OCI-LY7 (cell line): Measurements from ENCODE around the gene WT1. TPM values are rescaled to one million over a fixed set of nuclear protein-coding genes. Genes with fewer than 3 reads are reported as not detected.

Experiments used
- BruUV-seq: library from RNA; stranded (reverse); fragments of 400-500 nt; replicated peaks from 2 replicates; lab custom pipeline; 2021; lab: Mats Ljungman, UMichigan
- CTCF ChIA-PET: fragments of 300-600 bp; sonication (Branson Sonifier 250); formaldehyde crosslinking; loops from one replicate; lab custom pipeline; 2022; ENCODE audit warnings: antibody characterized with exemption; ENCODE audit not compliant: unreplicated experiment; lab: Charles Lee
- POLR2A ChIA-PET: fragments of 300-600 bp; sonication (Branson Sonifier 250); formaldehyde crosslinking; loops from one replicate; lab custom pipeline; 2022; ENCODE audit warnings: antibody characterized with exemption; lab: Charles Lee
- DNase-seq: peaks from one replicate; pipeline ENCODE4 v3.0.0-alpha.2; 2015; ENCODE audit warnings: low spot score
- H2AFZ ChIP-seq: fragments of 200-600 bp; sonication (generic), shearing (Covaris generic); 2 replicates; pipeline ENCODE4 v1.6.1; 2014; ENCODE audit warnings: mild to moderate bottlenecking, antibody characterized with exemption, low read length, moderate library complexity
- H3K27ac ChIP-seq: fragments of 200-600 bp; sonication (generic); 2 replicates; pipeline ENCODE4 v1.5.1; 2014; ENCODE audit warnings: mixed run types, low read depth, mild to moderate bottlenecking, moderate library complexity, low read length, inconsistent platforms; ENCODE audit not compliant: poor library complexity, severe bottlenecking
- H3K36me3 ChIP-seq: fragments of 200-600 bp; sonication (generic); 2 replicates; pipeline ENCODE4 v1.6.1; 2014; ENCODE audit warnings: mild to moderate bottlenecking, antibody characterized with exemption, low read length, moderate library complexity, mixed read lengths; ENCODE audit not compliant: insufficient read depth
- H3K4me1 ChIP-seq: fragments of 200-600 bp; sonication (generic); 2 replicates; pipeline ENCODE4 v1.5.1; 2014; ENCODE audit warnings: mild to moderate bottlenecking, low read length; ENCODE audit not compliant: insufficient read depth, poor library complexity, severe bottlenecking
- H3K4me2 ChIP-seq: fragments of 200-600 bp; sonication (generic); 2 replicates; pipeline ENCODE4 v1.6.1; 2014; ENCODE audit warnings: mild to moderate bottlenecking, low read length
- H3K4me3 ChIP-seq: fragments of 200-600 bp; sonication (generic); 2 replicates; pipeline ENCODE4 v1.5.1; 2014; ENCODE audit warnings: mild to moderate bottlenecking, low read depth, low read length; ENCODE audit not compliant: poor library complexity, severe bottlenecking
- H3K79me2 ChIP-seq: fragments of 200-600 bp; sonication (generic); 2 replicates; pipeline ENCODE4 v1.6.1; 2016; ENCODE audit warnings: low read depth, mild to moderate bottlenecking, low read length, moderate library complexity, mixed read lengths; ENCODE audit not compliant: insufficient read depth
- H3K9me2 ChIP-seq: fragments of 200-600 bp; sonication (generic); 2 replicates; pipeline ENCODE4 v1.6.1; 2016; ENCODE audit warnings: mild to moderate bottlenecking, low read length, mixed read lengths; ENCODE audit not compliant: insufficient read depth
- H3K9me3 ChIP-seq: fragments of 200-600 bp; sonication (generic); 2 replicates; pipeline ENCODE4 v1.6.1; 2014; ENCODE audit warnings: mild to moderate bottlenecking, mixed run types, low read length, mixed read lengths
- H4K20me1 ChIP-seq: fragments of 200-600 bp; sonication (generic); 2 replicates; pipeline ENCODE4 v1.6.1; 2014; ENCODE audit warnings: mild to moderate bottlenecking, antibody characterized with exemption, low read length, moderate library complexity, mixed read lengths; ENCODE audit not compliant: insufficient read depth
- EZH2phosphoT487 ChIP-seq: fragments of 200-600 bp; sonication (generic); IDR thresholded peaks from 2 replicates; pipeline ENCODE4 v1.6.1; 2018; ENCODE audit warnings: low read depth, borderline replicate concordance, mild to moderate bottlenecking, mixed run types, antibody characterized with exemption, low read length, moderate library complexity, mixed read lengths
- intact Hi-C: fragments of 100-400 bp; cut with micrococcal nuclease; formaldehyde crosslinking; loops from one replicate; pipeline ENCODE4 v1.10.0; 2022; ENCODE audit not compliant: unreplicated experiment
- total RNA-seq, 2 experiments: library from RNA; depleted of rRNA in 1 of 2; stranded (reverse); fragments of >200 nt in 1 of 2; shearing (Covaris generic) in 1 of 2; gene quantifications; 2 replicates each; pipeline ENCODE4 v1.2.3, GENCODE V29; 2014 to 2022
- TF ChIP-seq, protein P1 (sequence below): fragments of 200-600 bp; sonication (generic); conservative IDR thresholded peaks from 2 replicates; pipeline ENCODE4 v1.5.1; 2014; ENCODE audit warnings: mild to moderate bottlenecking, antibody characterized with exemption, low read length, moderate library complexity, mixed read lengths

WT1 gene
- total RNA-seq, 2 experiments from 2014 or later: not detected

- POLR2A ChIA-PET: interaction anchor here (0.7 kb wide), 2 partner anchors 138 to 1326 kb away, joined by 3 to 4 read pairs; no protein-coding TSS in a partner anchor
- H3K4me2 ChIP-seq: no peak overlapping the region
- BruUV-seq: no TSS peak
- intact Hi-C loops: no loop called here
- H4K20me1 ChIP-seq: no peaks in the 10 kb centered on the region
- no peak for DNase-seq
- TF ChIP-seq, protein P1, sequence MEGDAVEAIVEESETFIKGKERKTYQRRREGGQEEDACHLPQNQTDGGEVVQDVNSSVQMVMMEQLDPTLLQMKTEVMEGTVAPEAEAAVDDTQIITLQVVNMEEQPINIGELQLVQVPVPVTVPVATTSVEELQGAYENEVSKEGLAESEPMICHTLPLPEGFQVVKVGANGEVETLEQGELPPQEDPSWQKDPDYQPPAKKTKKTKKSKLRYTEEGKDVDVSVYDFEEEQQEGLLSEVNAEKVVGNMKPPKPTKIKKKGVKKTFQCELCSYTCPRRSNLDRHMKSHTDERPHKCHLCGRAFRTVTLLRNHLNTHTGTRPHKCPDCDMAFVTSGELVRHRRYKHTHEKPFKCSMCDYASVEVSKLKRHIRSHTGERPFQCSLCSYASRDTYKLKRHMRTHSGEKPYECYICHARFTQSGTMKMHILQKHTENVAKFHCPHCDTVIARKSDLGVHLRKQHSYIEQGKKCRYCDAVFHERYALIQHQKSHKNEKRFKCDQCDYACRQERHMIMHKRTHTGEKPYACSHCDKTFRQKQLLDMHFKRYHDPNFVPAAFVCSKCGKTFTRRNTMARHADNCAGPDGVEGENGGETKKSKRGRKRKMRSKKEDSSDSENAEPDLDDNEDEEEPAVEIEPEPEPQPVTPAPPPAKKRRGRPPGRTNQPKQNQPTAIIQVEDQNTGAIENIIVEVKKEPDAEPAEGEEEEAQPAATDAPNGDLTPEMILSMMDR: no peak
- no peak for TF ChIP-seq EZH2phosphoT487
- CTCF ChIA-PET: no interaction called here
- H2AFZ ChIP-seq: no peak overlapping the region
- no peaks in the 10 kb centered on the region for H3K4me1 ChIP-seq
- no peaks in the 10 kb centered on the region for H3K79me2 ChIP-seq
- H3K36me3 ChIP-seq: no peaks in the 10 kb centered on the region
- H3K27ac ChIP-seq: no peak overlapping the region
- no peaks in the 10 kb centered on the region for H3K9me2 ChIP-seq
- no peaks in the 10 kb centered on the region for H3K9me3 ChIP-seq
- H3K4me3 ChIP-seq: no peak overlapping the region
Observed at GRCh38 chr11:32343325-32344008, 91.9 kb downstream of the WT1 start.

DNA sequence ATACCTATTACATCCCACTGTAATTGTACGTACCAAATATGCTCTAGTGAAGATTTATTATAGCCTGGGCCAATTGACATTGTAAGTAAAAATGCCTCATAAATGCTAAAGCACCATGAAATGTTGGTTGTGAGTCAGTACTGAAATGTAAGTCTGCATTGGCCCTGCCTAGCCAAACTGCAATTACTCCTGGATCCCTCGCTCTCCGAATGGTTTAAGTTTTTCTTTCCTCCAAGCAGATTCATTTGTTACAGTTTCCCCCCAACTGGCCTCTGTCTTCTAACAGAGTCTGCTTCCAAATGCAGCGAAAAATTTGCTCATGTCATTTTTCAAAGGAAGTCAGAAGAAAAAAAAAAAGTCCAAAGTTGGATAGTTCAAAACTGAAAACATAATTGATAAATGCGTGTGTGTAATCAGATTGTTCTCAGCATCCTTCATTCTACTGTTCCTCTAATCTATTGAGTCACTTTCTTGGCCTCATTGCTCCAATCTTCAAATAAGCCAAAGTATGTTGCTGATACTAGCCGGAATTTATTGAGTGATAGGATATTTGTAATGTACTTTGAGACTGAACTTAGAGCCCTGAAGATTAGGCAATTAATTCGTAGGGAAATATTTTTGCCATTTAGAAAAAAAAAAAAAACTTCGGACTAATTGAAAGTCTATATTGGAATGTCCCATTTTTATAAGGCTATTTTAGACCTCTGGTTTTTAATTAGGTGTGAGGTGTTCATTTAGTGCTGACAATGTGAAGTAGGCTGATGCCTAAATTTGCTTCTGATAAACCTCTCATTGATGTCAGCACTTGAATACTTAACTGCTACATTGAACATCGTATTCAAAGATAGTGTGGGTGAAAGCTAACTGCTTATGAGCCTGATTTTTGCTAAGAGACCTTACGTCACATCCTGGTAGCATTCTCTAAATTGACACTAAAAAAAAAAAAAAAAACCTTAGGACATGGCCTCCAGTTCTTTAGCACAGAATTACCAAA, 93.4 kb downstream of the WT1 start:
- no peaks in the 10 kb centered on the region for H4K20me1 ChIP-seq
- POLR2A ChIA-PET: no interaction called here
- TF ChIP-seq EZH2phosphoT487: no peak
- TF ChIP-seq, protein P1: no peak
- no peak for DNase-seq
- BruUV-seq: no TSS peak
- H3K4me2 ChIP-seq: no peak overlapping the region
- no peak overlapping the region for H3K27ac ChIP-seq
- no peaks in the 10 kb centered on the region for H3K36me3 ChIP-seq
- H3K9me2 ChIP-seq: no peaks in the 10 kb centered on the region
- no peak overlapping the region for H3K4me3 ChIP-seq
- intact Hi-C loops: no loop called here
- H3K9me3 ChIP-seq: no peaks in the 10 kb centered on the region
- no peak overlapping the region for H2AFZ ChIP-seq
- H3K4me1 ChIP-seq: no peaks in the 10 kb centered on the region
- no peaks in the 10 kb centered on the region for H3K79me2 ChIP-seq
- CTCF ChIA-PET: no interaction called here
